Stomach (tissue), 4 donors: ENCODE data around the gene HDLBP.

Experiments used
- CTCF ChIP-seq, 7 experiments: fragments of 450-650 bp in 4 of 7; fragments of 200-600 bp in 3 of 7; sonication (generic) in 3 of 7; IDR thresholded peaks; one replicate each; pipeline ENCODE4 v1.5.1; 2016 to 2019; ENCODE audit warnings: antibody characterized with exemption in 7 of 7, control low read depth in 2 of 7, mild to moderate bottlenecking in 1 of 7
- POLR2AphosphoS5 ChIP-seq, 3 donors: sonication (generic); formaldehyde crosslinking; IDR thresholded peaks; one replicate each; pipeline ENCODE4 v1.6.1; 2016; ENCODE audit warnings: antibody characterized with exemption in 3 of 3

GRCh38 chr2:241202681-241203080, 112.8 kb downstream of the HDLBP start:
- TF ChIP-seq CTCF (IDR thresholded peaks at IDR 0.05) = no peak
- TF ChIP-seq POLR2AphosphoS5 (IDR thresholded peaks at IDR 0.05) = no peak
